ENCODE measurements around the gene FHOD3. TPM values are rescaled to one million over a fixed set of nuclear protein-coding genes. Genes with fewer than 3 reads are reported as not detected.

Gene FHOD3
- total RNA-seq, 1 experiment from 2014 or later: 22.7 TPM

DNA sequence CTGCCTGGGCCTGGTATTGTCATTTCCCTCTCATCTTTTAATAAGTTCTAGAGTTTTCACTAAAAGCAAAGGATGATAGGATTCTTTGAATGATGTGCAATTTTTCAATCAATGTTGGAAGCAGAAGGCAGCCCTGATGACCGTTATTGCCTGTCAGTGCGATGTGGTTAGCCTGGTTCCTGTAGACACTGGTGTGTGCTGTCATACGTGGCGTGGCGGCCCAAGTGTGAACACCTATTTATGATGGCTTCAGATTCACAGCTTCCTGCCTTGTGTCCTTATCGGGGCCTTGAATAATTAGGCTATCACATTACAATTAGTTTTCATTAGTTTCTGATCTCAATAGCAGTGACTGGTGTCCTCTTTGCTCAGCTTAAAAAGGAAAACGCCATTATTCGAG is 312.7 kb downstream of the FHOD3 start:
- DNase-seq (ENCODE audit: low read depth, low spot score) (no peak), ATAC-seq (no peak)
- in situ Hi-C loops (cut with HindIII; ENCODE audit: low pct_unique_long_range_greater_than_20kb, low sequenced_read_pairs) (no loop called here), intact Hi-C loops (cut with micrococcal nuclease; ENCODE audit: unreplicated experiment) (no loop called here)
- POLR2A ChIA-PET: no interaction called here
- no peaks in the 10 kb centered on the region for H3K36me3 ChIP-seq (ENCODE audit: control insufficient read depth, insufficient read depth, low read length)
- H3K27me3 ChIP-seq (ENCODE audit: control insufficient read depth, insufficient read depth, low read length): no peaks in the 10 kb centered on the region
- H3K9me3 ChIP-seq (ENCODE audit: control insufficient read depth, insufficient read depth, low read depth, low read length): no peaks in the 10 kb centered on the region
- no TSS peak for BruUV-seq (replicated peaks)
- TF ChIP-seq POLR2AphosphoS5 (IDR thresholded peaks at IDR 0.05; ENCODE audit: low read depth, low read length) (no peak), SIN3A (IDR thresholded peaks at IDR 0.05; ENCODE audit: borderline replicate concordance, insufficient read depth, low read depth, low read length) (no peak), TCF7L2 (IDR thresholded peaks at IDR 0.05; ENCODE audit: low read depth, low read length) (no peak)
- TF ChIP-seq, protein P1, sequence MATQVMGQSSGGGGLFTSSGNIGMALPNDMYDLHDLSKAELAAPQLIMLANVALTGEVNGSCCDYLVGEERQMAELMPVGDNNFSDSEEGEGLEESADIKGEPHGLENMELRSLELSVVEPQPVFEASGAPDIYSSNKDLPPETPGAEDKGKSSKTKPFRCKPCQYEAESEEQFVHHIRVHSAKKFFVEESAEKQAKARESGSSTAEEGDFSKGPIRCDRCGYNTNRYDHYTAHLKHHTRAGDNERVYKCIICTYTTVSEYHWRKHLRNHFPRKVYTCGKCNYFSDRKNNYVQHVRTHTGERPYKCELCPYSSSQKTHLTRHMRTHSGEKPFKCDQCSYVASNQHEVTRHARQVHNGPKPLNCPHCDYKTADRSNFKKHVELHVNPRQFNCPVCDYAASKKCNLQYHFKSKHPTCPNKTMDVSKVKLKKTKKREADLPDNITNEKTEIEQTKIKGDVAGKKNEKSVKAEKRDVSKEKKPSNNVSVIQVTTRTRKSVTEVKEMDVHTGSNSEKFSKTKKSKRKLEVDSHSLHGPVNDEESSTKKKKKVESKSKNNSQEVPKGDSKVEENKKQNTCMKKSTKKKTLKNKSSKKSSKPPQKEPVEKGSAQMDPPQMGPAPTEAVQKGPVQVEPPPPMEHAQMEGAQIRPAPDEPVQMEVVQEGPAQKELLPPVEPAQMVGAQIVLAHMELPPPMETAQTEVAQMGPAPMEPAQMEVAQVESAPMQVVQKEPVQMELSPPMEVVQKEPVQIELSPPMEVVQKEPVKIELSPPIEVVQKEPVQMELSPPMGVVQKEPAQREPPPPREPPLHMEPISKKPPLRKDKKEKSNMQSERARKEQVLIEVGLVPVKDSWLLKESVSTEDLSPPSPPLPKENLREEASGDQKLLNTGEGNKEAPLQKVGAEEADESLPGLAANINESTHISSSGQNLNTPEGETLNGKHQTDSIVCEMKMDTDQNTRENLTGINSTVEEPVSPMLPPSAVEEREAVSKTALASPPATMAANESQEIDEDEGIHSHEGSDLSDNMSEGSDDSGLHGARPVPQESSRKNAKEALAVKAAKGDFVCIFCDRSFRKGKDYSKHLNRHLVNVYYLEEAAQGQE (IDR thresholded peaks at IDR 0.05; ENCODE audit: insufficient read depth in 1 of 2, low read depth in 2 of 2, low read length in 1 of 2): no peak
- TF ChIP-seq, protein P2, sequence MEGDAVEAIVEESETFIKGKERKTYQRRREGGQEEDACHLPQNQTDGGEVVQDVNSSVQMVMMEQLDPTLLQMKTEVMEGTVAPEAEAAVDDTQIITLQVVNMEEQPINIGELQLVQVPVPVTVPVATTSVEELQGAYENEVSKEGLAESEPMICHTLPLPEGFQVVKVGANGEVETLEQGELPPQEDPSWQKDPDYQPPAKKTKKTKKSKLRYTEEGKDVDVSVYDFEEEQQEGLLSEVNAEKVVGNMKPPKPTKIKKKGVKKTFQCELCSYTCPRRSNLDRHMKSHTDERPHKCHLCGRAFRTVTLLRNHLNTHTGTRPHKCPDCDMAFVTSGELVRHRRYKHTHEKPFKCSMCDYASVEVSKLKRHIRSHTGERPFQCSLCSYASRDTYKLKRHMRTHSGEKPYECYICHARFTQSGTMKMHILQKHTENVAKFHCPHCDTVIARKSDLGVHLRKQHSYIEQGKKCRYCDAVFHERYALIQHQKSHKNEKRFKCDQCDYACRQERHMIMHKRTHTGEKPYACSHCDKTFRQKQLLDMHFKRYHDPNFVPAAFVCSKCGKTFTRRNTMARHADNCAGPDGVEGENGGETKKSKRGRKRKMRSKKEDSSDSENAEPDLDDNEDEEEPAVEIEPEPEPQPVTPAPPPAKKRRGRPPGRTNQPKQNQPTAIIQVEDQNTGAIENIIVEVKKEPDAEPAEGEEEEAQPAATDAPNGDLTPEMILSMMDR (IDR thresholded peaks at IDR 0.05): no peak
- H3K4me1 ChIP-seq (ENCODE audit: control insufficient read depth, insufficient read depth, low read length): no peaks in the 10 kb centered on the region
- no peak overlapping the region for H3K27ac ChIP-seq (ENCODE audit: low read length)
- CTCF ChIA-PET: no interaction called here
- no peak overlapping the region for H3K4me3 ChIP-seq (ENCODE audit: low read depth in 2 of 2, low read length in 2 of 2)

DNA sequence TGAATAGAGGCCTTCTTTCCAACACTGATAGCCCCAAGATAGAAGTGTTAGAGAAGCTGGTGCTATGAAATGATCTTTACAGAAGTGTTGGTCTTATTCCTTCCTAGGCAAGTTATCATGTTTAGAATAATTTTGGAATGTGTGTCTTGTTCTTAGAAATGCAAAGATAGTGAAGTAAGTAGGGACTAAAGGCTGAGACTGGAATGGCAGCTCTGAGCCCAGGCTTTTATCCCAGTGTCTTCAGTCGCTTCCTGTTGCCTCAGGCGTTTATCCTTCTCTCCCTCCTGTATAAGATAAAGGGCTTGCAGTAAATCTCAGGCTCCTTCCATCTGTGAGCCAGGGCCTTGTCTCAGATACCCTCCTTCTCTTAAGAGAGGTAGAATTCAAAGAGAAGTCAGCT is 313.1 kb downstream of the FHOD3 start:
- no peak for ATAC-seq

More for the DNA sequence above, 313.1 kb downstream of the FHOD3 start:
- no peaks in the 10 kb centered on the region for H3K36me3 ChIP-seq (ENCODE audit: control insufficient read depth, insufficient read depth, low read length)
- BruUV-seq (replicated peaks): no TSS peak
- H3K27ac ChIP-seq (ENCODE audit: low read length): no peak overlapping the region
- in situ Hi-C loops (cut with HindIII; ENCODE audit: low pct_unique_long_range_greater_than_20kb, low sequenced_read_pairs) (no loop called here), intact Hi-C loops (cut with micrococcal nuclease; ENCODE audit: unreplicated experiment) (no loop called here)
- H3K27me3 ChIP-seq (ENCODE audit: control insufficient read depth, insufficient read depth, low read length): no peaks in the 10 kb centered on the region
- no peaks in the 10 kb centered on the region for H3K9me3 ChIP-seq (ENCODE audit: control insufficient read depth, insufficient read depth, low read depth, low read length)
- ChIA-PET CTCF (no interaction called here), POLR2A (no interaction called here)
- TF ChIP-seq, protein P1 (IDR thresholded peaks at IDR 0.05; ENCODE audit: insufficient read depth in 1 of 2, low read depth in 2 of 2, low read length in 1 of 2): no peak
- TF ChIP-seq SIN3A (IDR thresholded peaks at IDR 0.05; ENCODE audit: borderline replicate concordance, insufficient read depth, low read depth, low read length) (no peak), TCF7L2 (IDR thresholded peaks at IDR 0.05; ENCODE audit: low read depth, low read length) (no peak), POLR2AphosphoS5 (IDR thresholded peaks at IDR 0.05; ENCODE audit: low read depth, low read length) (no peak)
- TF ChIP-seq, protein P2 (IDR thresholded peaks at IDR 0.05): no peak
- DNase-seq (ENCODE audit: low read depth, low spot score): no peak
- H3K4me1 ChIP-seq (ENCODE audit: control insufficient read depth, insufficient read depth, low read length): no peaks in the 10 kb centered on the region
- H3K4me3 ChIP-seq (ENCODE audit: low read depth in 2 of 2, low read length in 2 of 2): no peak overlapping the region

Data from Panc1 (cell line).